GM19023 (cell line): ENCODE data around the gene ETV5.
A peak's percentile ranks its signal among the peaks of the same experiment; 100 is the strongest.
"Not testable (repeated sequence)": the region's sequence is repeated elsewhere in the genome, so short reads cannot be mapped to it uniquely, and the experiment has no call there.

ENCODE experiments used
- ATAC-seq: cut with Tn5 transposase; IDR thresholded peaks from one replicate; pipeline ENCODE4 v1.9.1; 2021; ENCODE audit warnings: mild to moderate bottlenecking, moderate library complexity; ENCODE audit not compliant: unreplicated experiment

The ETV5 gene

GRCh38 chr3:186032321-186032720 lies 76.6 kb downstream of the ETV5 start:
- ATAC-seq: no peak

DNA sequence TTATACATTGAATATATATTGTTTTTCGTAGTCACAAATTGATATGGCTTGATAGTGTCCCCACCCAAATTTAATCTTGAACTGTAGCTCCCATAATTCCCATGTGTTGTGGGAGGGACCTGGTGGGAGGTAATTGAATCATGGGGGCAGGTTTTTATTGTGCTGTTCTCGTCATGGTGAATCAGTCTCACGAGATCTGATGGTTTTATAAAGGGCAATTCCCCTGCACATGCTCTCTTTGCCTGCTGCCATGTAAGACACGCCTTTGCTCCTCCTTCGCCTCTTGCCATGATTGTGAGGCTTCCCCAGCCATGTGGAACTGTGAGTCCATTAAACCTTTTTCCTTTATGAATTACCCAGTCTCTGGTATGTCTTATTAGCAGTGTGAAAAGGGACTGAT lies 82.9 kb downstream of the ETV5 start:
- ATAC-seq: not testable (repeated sequence)

GRCh38 chr3:186025161-186025560 lies 83.7 kb downstream of the ETV5 start:
- no peak for ATAC-seq

DNA sequence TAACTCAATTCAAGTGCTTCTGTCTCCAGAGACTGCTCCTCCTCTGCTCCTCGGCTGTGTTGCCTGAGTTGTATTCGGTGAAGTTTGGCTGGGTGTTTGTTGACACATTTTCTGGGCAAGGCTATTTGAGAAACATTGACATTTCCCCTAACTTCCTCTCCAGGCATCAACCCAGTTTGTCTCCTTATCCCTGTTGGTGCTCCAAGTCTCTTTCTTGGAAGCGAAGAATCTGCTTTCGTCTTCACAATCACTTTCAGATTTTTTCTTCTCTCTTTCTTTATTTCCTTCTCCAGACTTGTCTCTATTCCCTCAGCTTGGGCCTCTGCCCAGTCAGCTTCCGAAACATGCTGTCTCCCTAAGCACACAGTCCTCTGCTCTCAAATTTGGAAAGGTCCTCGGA lies 84.7 kb downstream of the ETV5 start:
- no peak for ATAC-seq

- ATAC-seq: no peak
Measured at GRCh38 chr3:186022931-186023330, 86.0 kb downstream of the ETV5 start.

DNA sequence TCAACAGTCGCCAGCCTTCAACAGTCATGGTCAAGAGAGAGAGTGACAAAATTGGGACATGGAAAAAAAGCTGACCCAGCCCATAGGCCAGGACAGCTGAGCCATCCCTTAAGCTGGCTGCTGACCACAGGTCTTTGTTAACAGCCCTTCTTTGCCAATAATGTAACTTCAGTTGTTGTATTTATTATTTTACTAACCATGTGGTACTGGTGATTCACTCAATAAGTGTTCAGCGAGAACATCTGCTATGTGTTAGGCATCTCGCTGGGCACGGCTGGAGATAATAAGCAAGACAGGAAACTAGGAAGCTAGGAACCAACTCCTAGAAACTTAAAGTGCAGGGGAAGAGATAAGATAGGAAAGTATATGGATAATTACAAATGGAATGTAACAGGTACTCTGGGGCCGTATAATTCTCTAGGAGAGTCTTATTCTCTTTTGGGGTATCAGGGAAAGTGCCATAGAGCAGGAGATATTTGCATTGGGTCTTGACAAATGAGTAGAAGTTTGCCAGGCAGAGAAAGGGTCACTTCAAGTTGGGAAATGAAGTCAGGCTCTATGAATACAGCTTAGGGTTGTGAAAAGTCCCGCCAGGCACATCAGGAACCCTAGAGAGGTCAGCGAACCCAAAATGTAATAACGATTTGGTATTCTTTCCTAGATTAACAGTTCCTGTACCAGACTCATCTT lies 87.1 kb downstream of the ETV5 start:
- ATAC-seq: no peak

DNA sequence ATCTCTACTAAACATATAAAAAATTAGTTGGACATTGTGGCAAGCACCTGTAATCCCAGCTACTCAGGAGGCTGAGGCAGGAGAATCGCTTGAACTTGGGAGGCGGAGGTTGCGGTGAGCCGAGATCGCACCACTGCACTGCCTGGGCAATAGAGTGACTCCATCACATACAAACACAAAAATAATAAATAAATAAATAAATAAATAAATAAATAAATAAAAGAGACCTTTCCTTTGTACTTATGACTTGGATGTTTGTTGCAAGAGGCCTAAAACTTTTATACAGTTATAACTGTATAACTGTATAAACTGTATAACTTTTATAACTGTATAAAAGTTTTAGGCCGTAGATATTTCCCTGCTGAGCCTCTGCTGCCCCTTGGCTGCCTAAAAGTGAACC lies 87.6 kb downstream of the ETV5 start:
- ATAC-seq: not testable (repeated sequence)

DNA sequence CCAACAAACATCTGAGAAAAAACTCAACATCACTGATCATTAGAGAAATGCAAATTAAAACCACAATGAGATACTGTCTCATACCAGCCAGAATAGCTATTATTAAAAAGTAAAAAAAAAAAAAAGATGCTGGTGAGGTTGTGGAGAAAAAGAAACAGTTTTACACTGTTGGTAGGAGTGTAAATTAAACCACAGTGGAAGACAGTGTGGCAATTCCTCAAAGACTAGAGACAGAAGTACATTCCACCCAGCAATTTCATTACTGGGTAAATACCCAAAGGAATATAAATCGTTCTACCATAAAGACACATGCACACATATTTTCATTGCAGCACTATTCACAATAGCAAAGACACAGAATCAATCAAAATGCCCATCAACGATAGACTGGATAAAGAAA lies 89.6 kb downstream of the ETV5 start:
- not testable (repeated sequence) for ATAC-seq

DNA sequence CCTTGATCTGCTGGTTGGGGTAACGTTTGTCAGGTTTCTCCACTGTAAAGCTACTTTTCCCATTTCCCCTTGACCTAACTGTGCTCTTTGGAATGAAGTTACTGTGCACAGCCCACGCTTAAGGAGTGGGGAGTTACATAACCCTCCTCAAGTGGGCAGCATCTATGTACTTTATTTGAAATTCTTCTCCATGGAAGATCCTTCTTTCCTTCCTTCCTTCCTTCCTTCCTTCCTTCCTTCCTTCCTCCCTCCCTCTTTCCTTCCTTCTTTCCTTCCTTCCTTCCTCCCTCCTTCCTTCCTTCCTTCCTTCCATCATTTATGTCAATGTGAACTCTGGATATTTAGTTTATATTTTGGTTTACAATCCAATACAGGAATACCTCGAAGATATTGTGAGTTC lies 94.0 kb downstream of the ETV5 start:
- no peak for ATAC-seq

GRCh38 chr3:186013312-186013711 lies 95.6 kb downstream of the ETV5 start:
- ATAC-seq: no peak

DNA sequence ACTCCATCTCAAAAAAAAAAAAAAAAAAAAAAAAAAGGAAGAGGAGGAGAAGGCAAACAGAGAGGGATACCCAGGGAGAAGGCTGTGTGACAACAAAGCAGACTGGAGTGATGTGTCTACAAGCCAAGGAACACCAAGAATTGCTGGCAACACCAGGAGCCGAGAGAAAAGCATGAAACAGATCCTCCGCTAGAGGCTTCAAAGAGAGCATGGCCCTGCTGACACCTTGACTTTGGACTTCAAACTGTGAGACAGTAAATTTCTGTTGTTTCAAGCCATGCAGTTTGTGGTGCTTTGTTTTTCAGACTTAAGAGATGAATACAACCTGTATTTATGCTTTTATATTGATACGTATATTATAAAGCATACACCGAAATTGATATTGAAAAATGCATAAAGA lies 96.8 kb downstream of the ETV5 start:
- ATAC-seq: no peak

GRCh38 chr3:186004671-186005070 lies 104.2 kb downstream of the ETV5 start:
- no peak for ATAC-seq

DNA sequence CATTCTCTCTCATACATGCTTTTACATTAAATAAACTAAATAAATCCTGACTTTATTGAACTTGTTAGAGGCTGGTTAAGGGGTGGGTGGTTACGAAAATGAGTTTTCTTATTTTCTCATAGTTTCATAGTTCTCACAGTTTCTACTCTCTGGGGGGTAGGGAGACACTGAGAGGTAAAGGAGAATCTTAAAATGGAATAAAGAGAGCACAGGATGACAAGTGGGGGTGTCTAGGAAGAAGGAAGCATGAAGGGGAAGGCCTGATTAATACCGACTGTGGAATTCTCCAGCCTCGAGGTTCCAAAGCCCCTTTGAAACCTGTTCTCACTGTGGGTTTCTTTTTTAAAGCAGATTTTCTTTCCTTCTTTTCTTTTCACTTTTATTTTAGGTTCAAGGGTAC lies 104.7 kb downstream of the ETV5 start:
- ATAC-seq: no peak

DNA sequence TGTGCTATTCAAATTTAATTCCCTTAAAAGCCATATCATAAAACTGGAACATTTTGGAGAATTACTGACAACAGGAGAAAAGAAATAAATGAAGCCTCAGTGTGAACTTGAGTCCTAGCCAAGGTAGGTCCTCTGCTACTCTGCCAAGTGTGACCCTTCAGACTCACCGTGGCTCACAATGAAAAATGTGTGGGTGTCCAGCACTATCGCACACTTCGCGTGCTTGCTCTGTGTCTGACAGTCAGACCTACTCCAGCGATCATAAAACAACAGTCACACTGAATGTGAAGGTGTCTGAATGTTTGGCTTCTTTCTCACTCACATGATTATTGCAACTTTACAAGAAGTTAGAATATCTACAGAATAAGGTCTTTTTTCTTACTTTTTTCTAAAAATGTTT lies 105.3 kb downstream of the ETV5 start:
- ATAC-seq: peak; percentile 58

DNA sequence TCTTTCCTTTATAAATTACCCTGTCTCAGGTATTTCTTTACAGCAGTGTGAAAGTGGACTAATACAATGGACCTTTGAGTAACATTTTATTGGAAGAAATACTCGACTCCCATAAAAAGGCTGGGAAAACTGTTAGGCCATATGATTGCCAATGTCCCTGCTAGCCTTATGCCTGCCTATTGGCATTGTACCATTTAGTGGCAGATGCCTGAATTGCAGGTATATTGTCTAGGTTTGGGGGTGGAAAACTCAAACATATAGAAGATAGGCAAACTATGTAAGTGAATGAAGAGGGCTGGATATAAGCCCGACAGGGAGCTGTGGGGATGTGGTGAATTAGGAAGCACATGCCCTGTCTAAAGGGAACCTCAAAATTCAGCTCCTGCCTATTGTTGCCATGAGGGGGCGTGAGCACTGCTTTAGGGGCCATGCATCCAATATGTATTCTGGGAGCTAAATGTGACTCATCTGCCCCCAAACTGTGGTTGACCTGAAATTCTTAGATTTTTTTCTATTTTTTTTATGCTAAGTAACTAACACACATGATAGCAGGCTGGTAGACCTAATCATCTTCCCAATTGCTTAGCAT lies 105.9 kb downstream of the ETV5 start:
- ATAC-seq: no peak

- ATAC-seq: no peak
Measured at GRCh38 chr3:186001842-186002241, 107.0 kb downstream of the ETV5 start.

GRCh38 chr3:185999221-185999620 lies 109.7 kb downstream of the ETV5 start:
- no peak for ATAC-seq

- ATAC-seq: no peak
Measured at GRCh38 chr3:185998136-185998535, 110.8 kb downstream of the ETV5 start.

DNA sequence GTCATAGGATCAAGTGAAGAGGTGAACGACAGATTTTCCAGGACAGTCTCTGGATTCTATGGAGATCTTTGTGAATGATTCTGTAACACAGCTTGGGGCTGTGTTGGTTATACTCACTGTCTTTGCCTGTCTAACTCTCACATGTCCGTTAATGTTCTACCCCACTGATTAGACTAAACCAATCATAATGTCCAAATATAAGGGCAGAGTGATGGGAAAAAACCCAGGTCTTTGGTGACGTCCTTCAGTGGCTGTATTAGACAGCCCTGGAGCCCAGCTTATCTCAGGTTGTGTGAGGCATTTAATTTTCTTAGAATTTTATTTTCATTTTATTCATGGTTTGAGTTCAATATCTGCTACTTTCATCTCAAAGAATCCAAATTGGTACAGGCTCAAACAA lies 111.8 kb downstream of the ETV5 start:
- ATAC-seq: no peak
